Diencephalon (tissue), 1 donor: ENCODE measurements around the gene OTOF. TPM values are rescaled to one million over a fixed set of nuclear protein-coding genes. Genes with fewer than 3 reads are reported as not detected.

ENCODE experiments used
- total RNA-seq: library from RNA; depleted of rRNA; stranded (reverse); fragments of >200 nt; gene quantifications from one replicate; pipeline ENCODE4 v1.2.3, GENCODE V29; 2014

OTOF gene
- 4.6 TPM for total RNA-seq

GRCh38 chr2:26477911-26478253 lies at the start of gene OTOF:
TSS of gene OTOF (minus strand) at chr2:26478124.

Other genes starting within 250 kb of the OTOF start
- 89.7 TPM for gene HADHA, start 233.5 kb downstream of the OTOF start, total RNA-seq
- gene HADHB, start 233.2 kb downstream of the OTOF start, total RNA-seq, result 58.1 TPM
- 70.8 TPM for gene SELENOI, start 132.0 kb downstream of the OTOF start, total RNA-seq
- not detected for gene ADGRF3, start 131.3 kb downstream of the OTOF start, total RNA-seq
- 15.0 TPM for gene DRC1, start 76.2 kb downstream of the OTOF start, total RNA-seq
- not detected for gene CIB4, start 163.2 kb upstream of the OTOF start, total RNA-seq
- 10.1 TPM for gene KCNK3, start 214.6 kb upstream of the OTOF start, total RNA-seq